GM19452 (cell line): ENCODE measurements around the gene TAOK1.
"Not testable (repeated sequence)": the region's sequence is repeated elsewhere in the genome, so short reads cannot be mapped to it uniquely, and the experiment has no call there.

ENCODE experiments used
- ATAC-seq: cut with Tn5 transposase; IDR thresholded peaks from one replicate; pipeline ENCODE4 v1.9.1; 2021; ENCODE audit not compliant: unreplicated experiment

The TAOK1 gene

GRCh38 chr17:29533976-29534375, 143.8 kb downstream of the TAOK1 start:
- ATAC-seq: no peak

- no peak for ATAC-seq
These were observed 153.9 kb downstream of the TAOK1 start for GRCh38 chr17:29544066-29544465.

GRCh38 chr17:29546085-29546484, 155.9 kb downstream of the TAOK1 start:
- no peak for ATAC-seq

- no peak for ATAC-seq
These were observed 156.7 kb downstream of the TAOK1 start for GRCh38 chr17:29546830-29547229.

GRCh38 chr17:29549177-29549923, 159.2 kb downstream of the TAOK1 start:
- ATAC-seq: no peak

- ATAC-seq: no peak
These were observed 165.7 kb downstream of the TAOK1 start for GRCh38 chr17:29555840-29556239.

GRCh38 chr17:29557085-29557738, 167.0 kb downstream of the TAOK1 start:
- no peak for ATAC-seq

- ATAC-seq: no peak
These were observed 167.6 kb downstream of the TAOK1 start for GRCh38 chr17:29557739-29558116.

- ATAC-seq: not testable (repeated sequence)
These were observed 168.0 kb downstream of the TAOK1 start for GRCh38 chr17:29558139-29558538.

- no peak for ATAC-seq
These were observed 169.5 kb downstream of the TAOK1 start for GRCh38 chr17:29559640-29560039.

GRCh38 chr17:29560316-29560715, 170.2 kb downstream of the TAOK1 start:
- no peak for ATAC-seq

- no peak for ATAC-seq
These were observed 171.7 kb downstream of the TAOK1 start for GRCh38 chr17:29561554-29562517.

- no peak for ATAC-seq
These were observed 172.5 kb downstream of the TAOK1 start for GRCh38 chr17:29562615-29563014.

- ATAC-seq: no peak
These were observed 173.7 kb downstream of the TAOK1 start for GRCh38 chr17:29563816-29564215.

- no peak for ATAC-seq
These were observed 175.7 kb downstream of the TAOK1 start for GRCh38 chr17:29565643-29566472.

GRCh38 chr17:29566473-29567303, 176.5 kb downstream of the TAOK1 start, which contains the start of gene ABHD15:
Gene ABHD15, minus strand, starts transcription at chr17:29567037. Its CDS starts 71 bp downstream, at chr17:29566966.
- ATAC-seq: no peak

- ATAC-seq: no peak
These were observed 177.1 kb downstream of the TAOK1 start for GRCh38 chr17:29567304-29567553.

- ATAC-seq: no peak
These were observed 177.6 kb downstream of the TAOK1 start for GRCh38 chr17:29567554-29568330.
